Epithelial cell of prostate (primary cell): ENCODE data around the gene METTL2B.
"Not testable (repeated sequence)": the region's sequence is repeated elsewhere in the genome, so short reads cannot be mapped to it uniquely, and the experiment has no call there.

Experiments
- DNase-seq: peaks from one replicate; pipeline ENCODE4 v3.0.0-alpha.2; 2011; ENCODE audit warnings: low read depth, low spot score
- H3K27ac ChIP-seq: fragments of 450-650 bp; 2 replicates; pipeline ENCODE4 v1.5.1; 2017; ENCODE audit warnings: mild to moderate bottlenecking

METTL2B gene

GRCh38 chr7:128453836-128454804, 22.4 kb upstream of the METTL2B start:
- no peak for DNase-seq
- H3K27ac ChIP-seq: no peak overlapping the region

GRCh38 chr7:128454808-128455542, 21.6 kb upstream of the METTL2B start:
- H3K27ac ChIP-seq: peak overlapping the region; percentile 48
- DNase-seq: no peak

DNA sequence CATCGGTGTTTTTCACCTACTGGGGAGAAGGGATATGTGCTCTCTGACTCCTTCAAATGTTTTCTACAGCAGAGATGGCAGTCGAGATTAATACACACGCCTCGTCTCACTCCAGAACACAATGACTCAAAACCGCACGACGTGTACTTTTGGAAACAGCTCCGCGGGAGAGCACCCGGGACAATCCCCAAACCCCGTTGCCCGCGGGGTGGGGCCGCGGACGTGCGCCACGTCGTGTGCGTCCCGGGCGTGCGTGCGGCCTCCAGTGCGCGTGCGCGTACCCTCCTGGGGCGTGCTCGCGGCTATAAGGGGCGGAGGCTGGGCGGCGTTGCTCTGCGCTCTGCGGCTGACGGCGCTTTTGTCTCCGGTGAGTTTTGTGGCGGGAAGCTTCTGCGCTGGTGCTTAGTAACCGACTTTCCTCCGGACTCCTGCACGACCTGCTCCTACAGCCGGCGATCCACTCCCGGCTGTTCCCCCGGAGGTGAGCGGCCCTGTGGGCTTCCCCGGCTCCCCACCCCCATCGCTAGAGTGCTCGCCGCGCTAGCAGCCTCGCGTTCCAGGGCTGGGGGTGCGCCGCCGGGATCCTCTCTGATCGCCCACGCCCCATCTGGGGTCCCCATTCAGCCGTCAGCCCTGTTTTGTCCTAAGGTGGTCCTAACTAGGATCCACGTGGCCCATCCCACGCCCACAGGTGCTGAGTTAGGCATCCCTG, 20.8 kb upstream of the METTL2B start, which contains the start of gene HILPDA:
HILPDA (plus strand) TSS at position 336 of the 712 bp plus-strand sequence. CDS start 1,391 bp downstream, outside the sequence.
- peak within 1 kb of the TSS; percentile 48 for H3K27ac ChIP-seq
- peak; percentile 88 for DNase-seq

GRCh38 chr7:128456255-128456725, 20.3 kb upstream of the METTL2B start:
- peak overlapping the region; percentile 48 for H3K27ac ChIP-seq
- no peak for DNase-seq

DNA sequence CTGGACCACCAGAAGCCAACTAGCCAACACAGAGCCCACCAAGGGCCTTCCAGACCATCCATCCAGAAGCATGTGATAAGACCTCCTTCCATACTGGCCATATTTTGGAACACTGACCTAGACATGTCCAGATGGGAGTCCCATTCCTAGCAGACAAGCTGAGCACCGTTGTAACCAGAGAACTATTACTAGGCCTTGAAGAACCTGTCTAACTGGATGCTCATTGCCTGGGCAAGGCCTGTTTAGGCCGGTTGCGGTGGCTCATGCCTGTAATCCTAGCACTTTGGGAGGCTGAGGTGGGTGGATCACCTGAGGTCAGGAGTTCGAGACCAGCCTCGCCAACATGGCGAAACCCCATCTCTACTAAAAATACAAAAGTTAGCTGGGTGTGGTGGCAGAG, 19.2 kb upstream of the METTL2B start:
- not testable (repeated sequence) for H3K27ac ChIP-seq
- peak; percentile 60 for DNase-seq

- no peak overlapping the region for H3K27ac ChIP-seq
- no peak for DNase-seq
Measured at GRCh38 chr7:128458956-128459355, 17.6 kb upstream of the METTL2B start.

- no peak overlapping the region for H3K27ac ChIP-seq
- no peak for DNase-seq
Measured at GRCh38 chr7:128459394-128459878, 17.1 kb upstream of the METTL2B start.

- no peak overlapping the region for H3K27ac ChIP-seq
- no peak for DNase-seq
Measured at GRCh38 chr7:128462460-128462859, 14.1 kb upstream of the METTL2B start.

DNA sequence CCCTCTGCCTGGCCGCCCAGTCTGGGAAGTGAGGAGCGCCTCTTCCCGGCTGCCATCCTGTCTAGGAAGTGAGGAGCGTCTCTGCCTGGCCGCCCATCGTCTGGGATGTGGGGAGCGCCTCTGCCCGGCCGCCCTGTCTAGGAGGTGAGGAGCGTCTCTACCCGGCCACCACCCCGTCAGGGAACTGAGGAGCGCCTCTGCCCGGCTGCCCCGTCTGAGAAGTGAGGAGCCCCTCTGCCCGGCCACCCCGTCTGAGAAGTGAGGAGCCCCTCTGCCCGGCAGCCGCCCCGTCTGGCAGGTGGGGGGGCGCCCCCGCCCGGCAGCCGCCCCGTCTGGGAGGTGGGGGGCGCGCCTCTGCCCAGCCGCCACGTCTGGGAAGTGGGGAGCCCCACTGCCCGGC, 13.2 kb upstream of the METTL2B start:
- not testable (repeated sequence) for DNase-seq, H3K27ac ChIP-seq

- not testable (repeated sequence) for H3K27ac ChIP-seq, DNase-seq
Measured at GRCh38 chr7:128463933-128464332, 12.6 kb upstream of the METTL2B start.

DNA sequence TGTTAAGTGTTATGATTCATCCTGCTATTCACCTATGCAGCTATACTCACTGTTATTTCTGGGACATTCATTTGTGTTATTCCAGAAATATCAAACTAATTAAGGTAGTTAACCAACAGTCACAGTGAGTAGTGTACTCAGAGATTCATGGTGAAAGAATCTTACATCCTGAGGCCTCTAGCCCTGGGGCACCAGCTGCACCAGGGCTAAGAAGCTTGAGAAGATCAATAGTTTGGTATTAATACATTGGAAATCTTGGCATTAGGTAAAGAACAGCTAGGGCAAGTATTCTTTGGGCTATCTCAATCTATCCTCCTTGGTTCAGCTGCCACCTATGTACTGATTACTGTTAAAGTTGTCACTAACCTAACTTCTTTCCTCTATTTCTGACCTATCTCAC, 9.7 kb upstream of the METTL2B start:
- not testable (repeated sequence) for DNase-seq, H3K27ac ChIP-seq

- DNase-seq: not testable (repeated sequence)
- H3K27ac ChIP-seq: peak overlapping the region; percentile 75
Measured at GRCh38 chr7:128477336-128477690, 765 bp downstream of the METTL2B start.

GRCh38 chr7:128479082-128479481, 2.5 kb downstream of the METTL2B start:
- DNase-seq, H3K27ac ChIP-seq: not testable (repeated sequence)

DNA sequence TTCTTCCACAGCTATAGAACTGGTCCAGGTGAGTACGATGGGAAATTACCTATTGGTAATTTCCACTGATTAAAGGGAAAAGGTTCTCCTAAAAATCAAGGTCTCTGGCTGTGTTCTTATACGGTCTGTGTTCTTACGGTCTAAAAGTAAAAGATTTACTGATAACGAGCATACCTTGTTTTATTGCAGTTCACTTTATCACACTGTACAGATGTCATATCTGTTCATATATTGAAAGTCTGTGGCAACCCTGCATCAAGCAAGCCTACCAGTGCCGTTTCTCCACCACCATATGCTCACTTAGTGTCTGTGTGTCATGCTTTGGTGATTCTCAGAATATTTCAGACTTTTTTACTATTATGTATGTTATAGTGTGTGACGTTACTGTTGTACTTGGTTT, 11.6 kb downstream of the METTL2B start:
- not testable (repeated sequence) for DNase-seq, H3K27ac ChIP-seq

- DNase-seq: no peak
- H3K27ac ChIP-seq: no peak overlapping the region
Measured at GRCh38 chr7:128497405-128497804, 20.9 kb downstream of the METTL2B start.

DNA sequence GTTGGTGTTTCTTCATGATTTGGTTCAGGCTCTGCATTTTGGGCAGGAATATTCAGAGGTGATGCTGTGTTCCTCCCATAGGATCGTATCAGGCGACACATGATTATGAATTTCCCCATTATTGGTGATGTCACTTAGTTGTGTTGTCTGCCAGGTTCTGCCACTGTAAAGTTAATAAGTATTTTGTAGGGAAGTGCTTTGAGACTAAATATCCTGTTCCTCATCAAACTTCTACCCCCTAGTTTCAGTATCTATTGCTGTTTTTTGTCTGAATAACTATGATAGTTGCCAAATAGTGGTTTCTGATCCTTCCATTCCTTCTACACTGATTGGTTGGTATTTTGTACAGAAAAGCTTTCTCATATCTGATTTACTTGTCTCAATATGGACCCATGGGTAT, 28.9 kb downstream of the METTL2B start:
- not testable (repeated sequence) for H3K27ac ChIP-seq, DNase-seq

- not testable (repeated sequence) for H3K27ac ChIP-seq, DNase-seq
Measured at GRCh38 chr7:128506819-128507218, 30.3 kb downstream of the METTL2B start.

- H3K27ac ChIP-seq, DNase-seq: not testable (repeated sequence)
Measured at GRCh38 chr7:128507321-128507993, 30.9 kb downstream of the METTL2B start.

- not testable (repeated sequence) for DNase-seq, H3K27ac ChIP-seq
Measured at GRCh38 chr7:128511692-128512091, 35.1 kb downstream of the METTL2B start.
